ENCODE data around the gene VLDLR.

The VLDLR gene

DNA sequence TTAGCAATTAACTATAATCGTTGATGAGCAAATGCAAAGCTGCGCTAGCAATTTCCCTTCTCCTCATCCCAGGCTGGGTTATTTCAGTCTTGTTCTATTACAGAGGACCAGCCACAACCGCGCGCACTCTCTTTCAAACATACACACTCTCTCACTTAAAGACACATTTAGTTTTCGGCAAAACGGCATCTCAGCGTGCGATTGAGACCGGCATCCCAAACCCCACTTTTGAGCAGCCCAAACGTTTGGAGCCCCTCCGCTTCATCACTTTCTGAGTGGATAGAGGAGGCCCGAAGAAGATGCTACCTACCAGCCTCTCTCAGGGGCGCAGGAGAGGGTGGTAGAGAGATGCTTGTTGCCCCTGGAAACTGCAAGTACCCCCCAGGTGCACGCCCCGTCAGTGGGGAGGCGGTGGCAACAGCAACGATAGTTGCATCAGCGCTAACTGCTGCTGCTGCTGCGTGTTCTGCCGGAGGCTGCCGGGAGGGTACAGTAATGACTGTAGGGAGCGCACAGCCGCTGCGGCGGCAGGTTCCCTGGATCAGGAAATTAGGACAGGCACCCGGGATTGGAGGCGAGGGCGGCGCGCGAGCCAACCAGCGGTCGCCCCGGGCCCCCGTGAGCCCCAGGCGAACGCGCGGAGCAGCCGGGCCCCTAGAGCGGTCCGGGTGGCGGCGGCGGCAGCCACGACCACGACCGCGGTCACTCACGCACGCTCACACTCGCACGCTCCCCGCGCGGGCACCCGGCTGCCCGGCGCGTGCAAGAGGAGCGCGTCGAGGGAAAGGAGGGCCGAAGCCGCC is 467 bp upstream of the VLDLR start:
- in situ Hi-C loops (cut with MboI; ENCODE audit: low sequenced_read_pairs), result no loop called here

DNA sequence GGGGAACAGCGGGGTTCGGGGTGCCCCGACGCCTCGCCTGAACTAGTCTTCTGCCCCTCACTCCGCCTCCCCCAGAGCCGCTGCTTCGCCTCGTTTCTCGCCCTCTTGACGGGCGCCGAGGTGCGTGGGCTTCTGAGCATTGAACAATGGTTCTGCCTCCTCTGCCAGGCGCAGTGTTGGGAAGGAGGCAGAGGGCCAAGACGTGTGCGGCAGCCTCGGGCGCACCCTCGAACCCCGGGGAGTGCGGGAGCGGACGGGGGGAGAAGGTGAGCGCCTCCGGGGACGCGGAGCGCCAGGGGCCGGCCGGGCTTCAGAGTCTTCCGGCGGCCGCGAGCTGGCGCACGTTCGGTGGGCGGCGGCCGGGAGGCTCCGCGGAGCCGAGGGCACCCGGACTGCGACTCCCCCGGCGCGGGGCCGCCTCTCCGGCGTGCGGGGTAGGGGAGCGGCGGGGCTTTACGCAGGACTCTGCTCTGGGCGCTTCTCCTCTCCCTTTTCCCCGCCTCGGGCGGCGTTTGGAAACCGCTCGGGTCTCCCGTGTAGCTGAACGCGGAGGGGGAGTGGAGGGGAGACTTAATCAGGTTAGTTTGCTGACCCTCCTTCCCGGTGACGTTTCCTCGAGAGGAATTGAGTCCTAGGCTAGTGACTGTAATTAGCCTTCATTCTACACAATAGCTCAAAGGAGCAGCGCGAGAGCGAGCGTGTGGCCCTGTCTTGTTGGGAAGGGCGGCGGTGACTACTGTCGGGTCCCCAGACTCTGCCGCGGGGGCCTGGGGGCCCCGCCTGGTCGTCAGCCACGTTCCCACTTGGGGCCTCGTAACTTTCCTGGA is 1.1 kb downstream of the VLDLR start:
- in situ Hi-C loops (cut with MboI; ENCODE audit: low sequenced_read_pairs), result no loop called here

DNA sequence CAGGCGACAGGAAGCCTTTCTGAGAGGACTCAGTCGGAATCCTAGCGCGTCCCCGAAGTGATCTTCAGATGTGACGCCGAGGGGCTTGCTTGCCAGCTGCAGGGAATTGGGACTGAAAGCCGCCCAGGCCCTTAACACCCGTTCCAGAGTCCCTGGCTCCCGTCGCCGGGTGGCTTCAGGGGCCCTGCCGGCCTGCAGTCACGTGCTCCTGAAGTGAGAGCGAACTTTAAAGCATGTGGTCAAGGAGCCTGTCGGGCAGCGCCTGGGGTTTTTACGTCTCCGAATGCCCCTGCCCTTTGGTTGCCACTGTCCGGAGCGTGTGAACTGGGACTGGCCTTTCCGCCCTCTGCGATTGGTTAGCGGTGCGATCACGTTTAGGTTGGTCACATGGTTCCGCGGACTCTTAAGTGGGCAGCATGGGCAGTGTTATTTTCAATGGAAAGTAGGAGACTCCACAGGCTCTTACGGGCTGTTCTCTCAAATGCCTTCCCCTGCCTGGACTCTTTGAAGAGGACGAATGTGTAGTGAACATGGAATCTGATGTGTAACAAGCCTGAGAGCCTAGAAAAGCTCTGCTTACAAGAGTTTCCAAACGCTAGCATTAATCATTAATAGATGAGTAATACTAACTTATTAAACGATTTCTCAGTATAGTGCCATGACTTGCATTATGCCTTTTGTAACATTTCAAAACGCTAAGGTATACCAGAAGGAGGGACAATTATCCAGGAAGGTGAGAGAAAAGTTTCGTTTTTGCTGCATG is 1.9 kb downstream of the VLDLR start:
- in situ Hi-C loops (cut with MboI; ENCODE audit: low sequenced_read_pairs), result no loop called here

DNA sequence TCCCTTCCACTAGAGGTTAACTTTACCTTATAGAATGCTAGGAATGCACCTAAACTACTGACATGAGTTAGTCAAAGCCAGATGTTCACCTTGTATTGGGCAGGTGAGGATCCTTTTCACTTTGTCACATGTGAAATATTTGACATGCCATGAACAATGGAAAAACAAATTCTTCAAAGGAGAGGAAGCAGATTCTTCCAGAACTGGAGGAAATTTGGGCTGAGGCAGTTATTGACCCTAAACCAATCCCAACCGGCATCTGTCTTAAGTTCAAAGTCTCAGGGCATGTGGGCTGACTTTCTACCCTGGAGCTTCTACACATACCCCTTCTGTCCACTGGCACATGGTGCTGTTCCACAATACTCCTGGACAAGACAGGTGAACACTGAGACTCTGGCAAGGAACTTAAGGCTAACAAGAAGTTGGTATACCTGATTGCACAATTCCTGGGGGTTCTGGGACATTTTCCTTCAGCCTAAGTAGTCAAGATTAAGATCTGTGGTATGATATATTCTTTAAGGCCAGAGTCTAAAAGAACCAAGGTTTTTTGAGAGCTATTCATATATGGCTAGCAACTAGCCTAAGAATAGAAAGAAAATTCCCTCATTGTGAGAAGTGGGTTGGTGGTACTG is 2.6 kb downstream of the VLDLR start:
- in situ Hi-C loops (cut with MboI; ENCODE audit: low sequenced_read_pairs), result no loop called here

DNA sequence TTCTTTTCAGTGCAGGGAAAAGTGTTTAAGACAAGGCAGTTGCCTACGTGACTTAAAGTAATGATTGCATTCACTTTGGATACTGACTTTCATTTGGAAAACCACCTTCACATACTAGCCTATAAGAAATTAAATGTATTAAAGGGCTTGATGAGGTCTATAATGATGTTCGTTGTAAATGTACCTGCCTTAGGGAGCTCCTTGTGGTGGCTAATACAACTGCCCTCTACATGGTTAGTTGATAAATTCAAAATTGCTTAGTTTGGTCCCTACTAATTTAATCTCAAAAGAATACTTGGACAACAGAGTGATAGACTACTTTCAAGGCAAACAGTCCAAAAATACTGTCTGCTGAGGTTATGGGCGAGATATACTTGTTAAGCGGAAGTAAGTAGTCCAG is 3.8 kb downstream of the VLDLR start:
- in situ Hi-C loops (cut with MboI; ENCODE audit: low sequenced_read_pairs), result no loop called here

DNA sequence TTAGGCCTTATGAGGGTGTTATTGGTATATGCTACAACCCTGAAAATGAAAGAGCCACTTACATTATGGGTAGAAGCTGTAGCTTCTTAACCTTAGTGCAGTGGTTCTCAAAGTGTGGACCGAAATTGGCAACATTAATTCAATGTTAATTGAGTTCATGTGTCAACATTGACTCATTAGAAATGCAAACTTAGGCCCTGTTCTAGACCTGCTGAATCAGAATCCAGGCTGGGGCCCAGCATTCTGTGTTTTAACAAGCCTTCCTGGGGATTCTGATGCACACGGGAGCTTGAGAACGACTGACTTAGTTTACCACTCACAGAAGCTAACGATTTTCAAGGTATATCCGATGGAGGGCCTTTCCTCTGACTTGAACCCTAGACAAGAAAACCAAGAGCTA is 7.3 kb downstream of the VLDLR start:
- in situ Hi-C loops (cut with MboI; ENCODE audit: low sequenced_read_pairs), result no loop called here

DNA sequence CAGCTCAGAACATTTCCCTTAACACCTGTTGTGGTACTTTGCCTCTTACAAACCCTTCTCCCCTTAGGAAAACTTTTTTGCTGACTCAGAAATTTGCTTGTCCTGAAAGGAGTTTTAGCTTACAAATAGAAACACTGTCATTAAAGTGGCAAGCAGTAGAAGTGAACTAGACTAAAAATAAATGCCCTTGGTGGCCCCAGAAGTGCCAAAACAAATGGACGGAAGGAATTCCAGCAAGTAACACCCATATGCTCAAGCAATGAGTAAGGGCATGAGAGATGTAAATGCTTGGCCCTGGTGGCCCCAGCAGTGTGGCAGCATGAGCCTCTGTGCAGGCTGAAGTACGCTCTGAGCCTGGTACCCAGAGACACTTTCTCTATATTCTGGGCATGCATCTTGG is 8.6 kb downstream of the VLDLR start:
- in situ Hi-C loops (cut with MboI; ENCODE audit: low sequenced_read_pairs), result no loop called here

DNA sequence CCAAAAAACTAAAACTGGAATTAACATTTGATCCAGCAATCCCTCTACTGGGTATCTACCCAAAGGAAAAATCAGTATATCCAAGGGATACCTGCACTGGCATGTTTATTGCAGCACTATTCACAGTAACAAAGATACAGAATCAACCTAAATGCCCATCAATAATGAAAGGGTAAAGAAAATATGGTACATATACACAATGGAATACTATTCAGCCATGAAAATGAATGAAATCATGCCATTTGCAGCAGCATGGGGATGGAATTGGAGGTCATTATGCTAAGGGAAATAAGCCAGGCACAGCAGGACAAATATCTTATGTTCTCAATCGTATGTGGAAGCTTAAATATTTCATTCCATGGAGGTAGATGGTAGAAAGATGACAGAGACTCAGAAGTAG is 9.7 kb downstream of the VLDLR start:
- in situ Hi-C loops (cut with MboI; ENCODE audit: low sequenced_read_pairs), result no loop called here

DNA sequence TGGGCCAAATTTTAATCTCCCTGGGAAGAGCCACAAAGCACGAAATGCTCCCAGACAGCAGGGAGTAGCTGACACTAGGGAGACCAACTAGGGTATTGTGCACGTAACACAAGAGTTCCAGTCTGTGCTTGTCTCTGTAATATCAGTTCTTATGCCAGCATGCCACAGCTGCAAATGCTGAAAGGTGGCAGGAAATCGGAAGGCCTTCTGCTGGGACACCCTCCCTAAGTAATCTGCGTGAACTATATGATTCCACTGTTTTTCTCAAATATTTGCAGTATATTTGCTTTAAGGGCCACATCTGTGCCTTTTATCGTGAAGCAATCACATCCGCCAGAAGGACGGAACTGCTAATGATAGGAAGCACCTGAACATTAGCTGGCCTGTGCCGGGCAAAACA is 12.6 kb downstream of the VLDLR start:
- in situ Hi-C loops (cut with MboI; ENCODE audit: low sequenced_read_pairs), result no loop called here

DNA sequence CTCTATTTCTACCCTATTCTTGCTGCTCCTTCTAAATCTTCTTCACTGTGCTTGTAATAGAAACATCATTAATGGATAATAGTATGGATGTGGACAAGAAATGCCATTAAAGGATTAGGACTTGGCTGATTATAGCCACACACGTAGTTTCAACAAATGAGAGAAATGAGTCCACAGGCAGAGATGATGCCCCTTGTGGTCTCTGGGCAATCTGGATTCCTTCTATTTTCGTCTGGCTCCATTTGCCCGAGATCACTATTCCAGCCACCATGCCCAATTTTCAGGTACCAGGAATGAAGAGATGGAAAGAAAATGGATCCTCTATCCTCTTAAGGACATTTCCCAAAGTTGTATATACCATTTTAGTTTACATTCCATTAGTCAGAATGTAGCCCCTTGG is 13.2 kb downstream of the VLDLR start:
- in situ Hi-C loops (cut with MboI; ENCODE audit: low sequenced_read_pairs), result no loop called here

DNA sequence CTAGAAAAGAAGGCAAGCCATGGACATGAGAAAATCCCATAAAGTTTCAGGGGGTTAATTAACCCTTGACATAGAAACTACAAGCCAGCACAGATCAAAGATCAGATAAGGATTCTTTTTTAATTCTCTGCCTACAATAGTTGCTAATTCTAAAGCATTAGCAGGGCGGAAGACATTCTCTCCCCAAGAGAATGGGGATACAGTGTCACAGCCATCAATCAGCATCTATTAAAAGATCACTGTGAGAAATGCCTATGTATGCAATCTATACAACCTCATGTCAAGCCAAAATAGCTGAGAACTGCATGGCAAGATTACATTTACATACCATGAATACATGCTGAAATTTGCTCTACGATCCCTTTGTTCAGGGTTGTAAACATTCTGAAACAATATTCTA is 14.3 kb downstream of the VLDLR start:
- in situ Hi-C loops (cut with MboI; ENCODE audit: low sequenced_read_pairs), result no loop called here

DNA sequence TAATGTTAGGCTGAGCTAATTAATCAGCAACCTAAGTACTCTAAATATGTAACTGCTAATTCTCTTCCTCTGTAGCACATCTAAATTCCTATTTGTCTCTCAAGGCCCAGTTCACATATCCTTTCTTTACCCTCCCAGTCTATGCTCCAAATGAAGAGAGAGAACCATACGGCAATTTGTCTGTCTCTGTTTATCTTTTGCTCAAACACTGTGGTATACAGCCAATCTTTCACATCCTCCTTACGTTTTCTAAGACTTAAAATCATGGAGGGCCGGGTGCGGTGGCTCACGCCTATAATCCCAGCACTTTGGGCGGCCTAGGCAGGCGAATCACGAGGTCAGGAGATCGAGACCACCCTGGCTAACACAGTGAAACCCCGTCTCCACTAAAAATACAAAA is 15.8 kb downstream of the VLDLR start:
- in situ Hi-C loops (cut with MboI; ENCODE audit: low sequenced_read_pairs), result no loop called here

DNA sequence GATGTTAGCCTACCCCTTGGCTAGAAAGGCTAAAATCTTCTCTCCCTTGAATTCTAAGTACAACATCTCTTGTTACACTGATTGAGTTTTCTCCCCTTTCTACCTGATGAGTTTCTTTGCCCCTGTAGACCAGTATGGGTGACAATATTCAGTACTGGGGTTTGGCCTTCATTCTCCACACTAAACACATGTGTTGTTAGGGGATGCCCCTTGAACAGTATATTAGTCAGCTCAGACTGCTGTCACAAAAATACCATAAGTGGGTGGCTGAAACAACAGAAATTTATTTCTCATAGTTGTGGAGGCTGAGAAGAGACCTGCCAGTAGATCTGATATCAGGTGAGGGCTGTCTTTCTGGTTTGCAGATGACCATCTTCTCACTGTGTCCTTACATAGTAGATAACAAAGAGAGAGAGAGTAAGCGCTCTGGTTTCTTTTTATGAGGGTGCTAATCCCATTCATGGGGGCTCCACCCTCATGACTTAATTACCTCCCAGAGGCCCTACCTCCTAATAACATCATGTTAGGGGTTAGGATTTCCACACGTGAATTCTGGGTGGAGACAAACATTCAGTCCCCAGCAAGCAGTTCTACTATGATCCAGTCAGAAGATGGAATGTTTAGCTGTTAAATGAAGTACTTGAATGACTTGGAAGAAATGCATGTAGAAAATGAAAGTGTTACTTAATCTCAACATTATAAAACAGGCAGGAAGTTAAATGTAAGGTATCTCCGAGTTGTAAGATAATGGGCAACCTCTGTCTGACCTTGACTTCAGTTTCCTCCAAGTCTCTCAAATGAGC is 17.5 kb downstream of the VLDLR start:
- in situ Hi-C loops (cut with MboI; ENCODE audit: low sequenced_read_pairs), result no loop called here

DNA sequence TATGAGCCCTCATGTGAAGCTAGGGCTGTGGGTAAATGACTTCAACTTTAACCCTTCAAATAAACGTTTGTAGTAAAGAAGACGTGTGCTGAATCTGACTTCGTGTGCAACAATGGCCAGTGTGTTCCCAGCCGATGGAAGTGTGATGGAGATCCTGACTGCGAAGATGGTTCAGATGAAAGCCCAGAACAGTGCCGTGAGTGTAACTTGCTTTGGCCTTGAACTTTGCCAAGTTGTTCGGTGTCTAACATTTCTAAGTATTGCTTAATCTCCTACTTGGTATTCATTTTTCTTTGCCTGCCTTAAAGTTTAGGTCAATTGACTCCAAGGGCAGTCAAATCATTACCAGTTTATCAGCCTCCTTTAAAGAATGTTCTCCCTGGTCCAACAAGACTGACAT is 18.2 kb downstream of the VLDLR start:
- in situ Hi-C loops (cut with MboI; ENCODE audit: low sequenced_read_pairs), result no loop called here

DNA sequence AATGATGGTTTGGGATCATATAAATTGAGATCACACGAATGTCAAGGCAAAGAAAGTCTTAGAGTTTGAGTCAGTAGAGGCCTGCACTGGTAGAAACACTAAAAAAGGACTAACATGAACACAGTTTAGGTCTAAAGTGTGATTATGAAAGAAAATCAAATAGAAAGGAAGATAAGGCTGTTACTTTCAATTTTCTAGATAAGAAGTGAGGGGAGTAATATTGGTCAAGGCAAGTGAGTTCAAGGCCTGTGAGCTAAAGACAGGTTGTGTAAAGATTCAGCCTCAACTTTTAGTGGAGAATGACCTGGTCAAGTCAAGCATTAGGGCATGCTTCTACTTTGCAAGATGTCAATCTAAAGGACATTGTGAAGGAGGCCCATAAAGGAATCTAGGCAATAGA is 19.0 kb downstream of the VLDLR start:
- in situ Hi-C loops (cut with MboI; ENCODE audit: low sequenced_read_pairs), result no loop called here

DNA sequence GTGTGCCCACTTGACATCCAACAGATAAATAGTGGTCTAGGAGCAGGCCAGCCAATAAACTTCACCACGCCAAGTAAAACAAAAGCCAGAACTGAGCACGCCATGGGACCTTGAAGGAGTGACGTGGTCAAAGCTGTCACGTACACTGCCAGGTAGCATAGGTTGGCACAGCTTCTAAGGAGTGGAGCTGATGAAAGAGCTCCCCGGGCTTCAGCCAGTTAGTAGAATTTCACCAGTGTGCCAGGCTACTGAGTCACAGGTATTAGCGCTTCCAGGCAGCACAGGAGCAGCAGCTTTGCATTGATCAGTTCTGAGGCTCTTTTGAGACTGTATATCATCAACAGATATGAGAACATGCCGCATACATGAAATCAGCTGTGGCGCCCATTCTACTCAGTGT is 19.4 kb downstream of the VLDLR start:
- in situ Hi-C loops (cut with MboI; ENCODE audit: low sequenced_read_pairs), result no loop called here

DNA sequence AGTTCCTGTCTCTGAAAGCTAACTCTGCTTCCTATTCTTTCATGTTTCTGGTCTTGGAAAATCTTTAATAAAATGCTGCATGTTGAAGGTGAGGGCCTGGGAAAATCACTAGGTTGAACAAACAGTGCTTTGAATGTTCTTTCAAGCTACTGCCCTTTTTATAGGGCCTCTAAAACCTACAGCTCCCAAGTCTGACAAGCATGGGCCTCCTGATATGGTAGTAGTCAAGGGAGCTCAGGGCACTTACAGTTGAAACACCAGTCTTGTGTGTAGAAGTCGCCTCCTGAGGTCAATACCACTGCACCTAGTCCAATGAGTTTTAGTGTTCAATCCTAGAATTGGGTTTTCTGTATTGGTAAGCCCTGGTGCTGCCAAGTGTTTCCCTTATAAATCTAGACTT is 20.5 kb downstream of the VLDLR start:
- in situ Hi-C loops (cut with MboI; ENCODE audit: low sequenced_read_pairs), result no loop called here

DNA sequence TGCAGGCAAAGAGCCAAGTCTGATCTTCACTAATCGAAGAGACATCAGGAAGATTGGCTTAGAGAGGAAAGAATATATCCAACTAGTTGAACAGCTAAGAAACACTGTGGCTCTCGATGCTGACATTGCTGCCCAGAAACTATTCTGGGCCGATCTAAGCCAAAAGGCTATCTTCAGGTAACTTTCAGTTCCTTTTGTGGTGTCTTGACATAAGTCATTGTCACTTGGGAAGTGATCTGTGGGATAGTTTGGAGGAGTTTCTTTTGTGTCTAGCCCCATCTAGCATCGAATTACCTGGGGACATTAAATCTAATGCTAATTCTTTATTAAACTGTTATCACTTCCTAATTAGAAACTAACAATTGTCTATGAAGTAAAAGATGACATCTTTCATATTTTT is 24.0 kb downstream of the VLDLR start:
- in situ Hi-C loops (cut with MboI; ENCODE audit: low sequenced_read_pairs), result no loop called here

DNA sequence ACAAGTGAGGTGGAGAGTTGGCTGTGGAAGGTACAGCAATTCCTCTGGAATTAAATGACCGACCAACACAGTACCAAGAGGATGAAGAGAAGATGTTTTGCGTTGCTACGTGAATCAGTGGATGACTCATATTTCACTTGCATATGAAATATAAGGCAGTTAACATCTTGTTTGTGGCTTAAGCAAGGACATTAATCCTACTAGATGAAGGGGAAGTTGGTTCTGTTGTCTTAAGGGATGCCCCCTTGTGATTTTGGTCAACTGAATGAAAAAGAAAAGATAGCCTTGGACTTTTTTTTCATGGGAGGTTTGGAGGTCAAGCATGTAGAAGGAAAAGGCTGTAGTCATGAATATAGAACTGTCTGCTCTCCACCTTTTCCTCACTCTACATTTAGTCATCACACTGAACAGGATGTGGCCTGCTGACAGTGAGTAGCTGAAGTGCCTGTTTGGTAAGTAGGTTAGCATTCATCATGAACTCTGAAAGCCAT is 33.9 kb downstream of the VLDLR start:
- in situ Hi-C loops (cut with MboI; ENCODE audit: low sequenced_read_pairs), result no loop called here

DNA sequence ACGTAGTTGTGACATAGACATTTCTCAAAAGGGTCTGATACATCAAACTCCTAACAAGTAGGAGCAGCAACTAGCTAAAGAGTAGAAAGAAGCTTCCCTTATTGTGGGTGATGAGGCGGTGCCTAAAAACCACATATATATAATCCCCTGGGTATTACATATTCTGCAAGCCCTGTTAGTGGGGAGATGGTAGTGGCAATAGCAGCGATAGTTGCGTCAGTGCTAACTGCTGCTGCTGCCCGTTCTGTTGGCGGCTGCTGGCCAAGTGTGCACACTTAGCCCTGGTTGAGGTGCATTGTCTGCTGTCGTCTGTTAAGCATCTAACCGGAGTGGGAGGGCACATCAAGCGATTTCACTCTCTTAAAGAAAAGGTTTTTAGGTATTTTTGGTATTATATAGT is 35.8 kb downstream of the VLDLR start:
- in situ Hi-C loops (cut with MboI; ENCODE audit: low sequenced_read_pairs), result no loop called here
